HuH-7 (cell line): Measurements from ENCODE around the gene MGAT5B.
"Not testable (repeated sequence)": the region's sequence is repeated elsewhere in the genome, so short reads cannot be mapped to it uniquely, and the experiment has no call there.

Source experiments
- DNase-seq: peaks from one replicate; pipeline ENCODE4 v3.0.0; 2011; ENCODE audit warnings: low spot score

The MGAT5B gene

DNA sequence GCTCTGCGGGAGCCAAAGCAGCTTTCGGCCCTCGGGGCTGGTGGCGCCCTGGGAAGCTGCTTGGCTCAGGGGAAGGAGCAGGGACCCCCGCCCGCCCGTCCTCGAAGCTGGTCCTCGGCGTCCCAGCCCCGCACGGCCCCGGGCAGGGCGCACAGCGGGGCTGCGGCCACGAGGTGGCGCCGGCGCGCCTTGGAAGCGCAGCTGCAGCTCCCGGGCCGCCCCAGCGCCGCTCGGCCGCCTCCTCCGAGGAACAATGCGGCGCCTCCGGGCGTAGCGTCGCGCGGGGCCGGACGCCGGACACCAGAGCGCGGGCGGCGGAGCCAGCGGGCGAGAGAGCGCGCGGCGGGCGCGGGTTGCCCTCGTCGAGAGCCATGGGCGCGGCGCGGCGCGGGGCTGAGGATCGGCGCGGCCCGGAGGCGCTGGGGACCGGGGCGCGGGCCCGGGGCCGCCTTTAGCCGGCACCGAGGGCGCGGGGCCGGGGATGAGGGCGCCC is at the start of gene MGAT5B:
Gene MGAT5B (plus strand): TSS at position 229 of the 493 bp plus-strand sequence. CDS start 626 bp downstream, outside the sequence.
- peak; percentile 96 for DNase-seq

- DNase-seq, result no peak
These were observed 48.2 kb upstream of the MGAT5B start for GRCh38 chr17:76820039-76820438.

DNA sequence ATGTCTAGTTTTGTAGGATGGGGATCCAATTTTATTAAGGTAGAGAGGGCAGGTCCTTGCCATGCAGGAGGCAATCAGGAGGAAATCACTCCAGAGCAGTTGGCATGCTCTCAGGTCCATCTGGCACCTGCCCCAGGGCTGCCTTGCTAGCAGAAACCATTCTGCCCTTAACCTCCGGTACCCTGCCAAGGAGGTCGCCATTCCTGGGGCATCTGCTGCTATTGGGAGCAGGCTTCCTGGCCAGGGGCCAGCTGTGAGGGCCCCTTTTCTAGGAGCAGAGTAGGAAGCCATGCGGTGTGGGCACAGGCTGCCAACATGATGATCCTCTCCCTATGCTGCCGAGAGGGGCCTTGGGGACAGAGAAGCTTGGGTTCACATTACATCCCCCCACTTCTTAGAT is 47.6 kb upstream of the MGAT5B start:
- DNase-seq, result no peak

- no peak for DNase-seq
These were observed 45.9 kb upstream of the MGAT5B start for GRCh38 chr17:76822184-76822778.

DNA sequence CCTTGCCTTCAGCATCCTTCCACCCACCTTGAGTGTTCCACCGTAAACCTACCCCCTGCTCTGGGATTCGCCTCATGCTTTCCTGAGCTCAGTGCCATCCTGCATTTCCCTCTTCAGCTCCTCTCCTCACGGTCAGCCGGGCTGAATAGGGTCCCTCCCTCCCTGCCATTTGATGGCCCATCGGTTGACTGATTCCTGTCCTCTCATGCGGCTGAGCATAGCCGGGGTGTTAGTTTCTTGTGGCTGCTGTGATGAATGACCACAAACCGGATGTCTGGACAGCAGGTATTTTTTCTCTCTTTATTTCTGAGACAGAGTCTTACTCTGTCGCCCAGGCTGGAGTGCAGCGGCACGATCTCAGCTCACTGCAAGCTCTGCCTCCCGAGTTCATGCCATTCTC is 44.1 kb upstream of the MGAT5B start:
- no peak for DNase-seq

- no peak for DNase-seq
These were observed 41.7 kb upstream of the MGAT5B start for GRCh38 chr17:76826330-76827068.

DNA sequence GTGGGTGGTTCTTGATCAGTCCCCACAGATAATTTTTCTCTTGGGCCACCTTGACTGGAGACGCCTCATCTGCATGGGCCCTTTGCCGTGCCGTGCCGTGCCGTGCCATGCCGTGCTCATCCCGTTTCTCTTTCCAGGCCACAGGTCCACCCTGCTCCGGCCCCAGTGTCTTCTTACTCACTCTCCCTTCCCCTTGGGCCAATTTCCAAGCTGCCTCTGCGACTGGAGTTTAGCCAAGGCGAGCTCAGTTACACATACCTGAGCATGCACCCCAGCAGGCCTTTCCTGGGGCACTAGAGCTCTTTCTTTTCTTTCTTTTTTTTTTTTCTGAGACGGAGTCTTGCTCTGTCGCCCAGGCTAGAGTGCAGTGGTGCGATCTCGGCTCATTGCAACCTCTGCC is 40.5 kb upstream of the MGAT5B start:
- no peak for DNase-seq

DNA sequence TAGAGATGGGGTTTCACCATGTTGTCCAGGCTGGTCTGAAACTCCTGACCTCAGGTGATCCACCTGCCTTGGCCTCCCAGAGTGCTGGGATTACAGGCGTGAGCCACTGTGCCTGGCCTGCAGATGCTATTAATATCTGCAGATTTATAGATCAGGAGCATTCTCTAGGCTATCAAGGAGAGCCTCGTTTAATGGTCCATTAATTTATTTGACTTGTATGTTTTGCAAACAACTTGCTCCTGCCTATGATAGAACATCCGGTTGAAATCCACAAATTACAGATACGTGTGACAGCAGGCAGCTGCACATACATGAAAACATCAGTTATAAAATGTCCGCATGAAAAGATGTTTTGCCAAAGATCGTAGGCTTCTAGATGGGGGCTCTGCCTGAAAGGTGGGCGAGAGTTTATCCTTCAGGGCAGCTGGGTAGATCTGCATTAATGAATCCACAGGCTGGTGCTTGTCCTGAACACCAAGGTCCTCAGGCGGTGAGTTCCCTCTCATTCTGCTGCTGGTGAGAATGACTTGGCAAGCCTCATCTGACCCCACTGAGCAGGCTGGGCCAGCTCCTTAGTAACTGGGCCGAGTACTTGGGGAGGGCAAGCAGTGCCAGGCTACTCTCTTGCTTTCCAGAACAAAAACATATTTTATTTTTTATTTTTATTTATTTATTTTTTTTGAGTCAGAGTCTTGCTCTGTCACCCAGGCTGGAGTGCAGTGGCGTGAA is 37.1 kb upstream of the MGAT5B start:
- no peak for DNase-seq

DNA sequence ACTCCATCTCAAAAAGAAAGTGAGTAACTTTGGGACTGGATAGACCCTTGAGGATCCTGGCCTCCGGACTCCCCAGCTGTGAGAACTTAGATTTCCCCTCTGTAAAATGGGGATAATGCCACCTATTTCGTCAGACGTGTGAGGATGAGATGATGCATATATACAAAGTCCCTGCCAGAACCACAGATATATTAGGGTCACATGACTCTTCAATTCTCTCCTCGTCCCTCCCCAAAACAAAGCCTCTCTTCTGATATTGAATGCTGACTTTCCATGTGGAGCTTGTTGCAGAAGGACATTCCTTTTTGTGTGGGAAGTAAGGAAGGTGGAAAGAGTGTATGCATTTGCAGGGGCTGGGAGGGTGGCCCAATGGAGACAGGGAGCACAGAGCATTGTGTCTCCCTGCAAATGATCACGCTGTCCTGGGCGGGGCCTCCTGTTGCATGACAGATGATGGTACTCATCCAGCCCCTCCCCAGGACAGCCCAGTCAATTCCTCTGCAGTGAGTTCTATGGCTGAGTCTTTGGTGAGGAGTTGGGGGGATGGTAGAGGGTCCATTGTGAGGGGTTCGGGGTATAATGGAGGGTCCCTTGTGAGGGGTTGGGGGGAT is 35.1 kb upstream of the MGAT5B start:
- no peak for DNase-seq

- no peak for DNase-seq
These were observed 34.5 kb upstream of the MGAT5B start for GRCh38 chr17:76833747-76834146.

- no peak for DNase-seq
These were observed 33.3 kb upstream of the MGAT5B start for GRCh38 chr17:76834870-76835269.

- no peak for DNase-seq
These were observed 27.8 kb upstream of the MGAT5B start for GRCh38 chr17:76840443-76840767.

GRCh38 chr17:76840884-76841775 is 27.1 kb upstream of the MGAT5B start:
- no peak for DNase-seq

GRCh38 chr17:76841776-76842405 is 26.3 kb upstream of the MGAT5B start:
- DNase-seq, result no peak

GRCh38 chr17:76843068-76843467 is 25.1 kb upstream of the MGAT5B start:
- DNase-seq, result not testable (repeated sequence)

- DNase-seq, result no peak
These were observed 24.3 kb upstream of the MGAT5B start for GRCh38 chr17:76843703-76844484.

- DNase-seq, result no peak
These were observed 23.7 kb upstream of the MGAT5B start for GRCh38 chr17:76844485-76844829.

DNA sequence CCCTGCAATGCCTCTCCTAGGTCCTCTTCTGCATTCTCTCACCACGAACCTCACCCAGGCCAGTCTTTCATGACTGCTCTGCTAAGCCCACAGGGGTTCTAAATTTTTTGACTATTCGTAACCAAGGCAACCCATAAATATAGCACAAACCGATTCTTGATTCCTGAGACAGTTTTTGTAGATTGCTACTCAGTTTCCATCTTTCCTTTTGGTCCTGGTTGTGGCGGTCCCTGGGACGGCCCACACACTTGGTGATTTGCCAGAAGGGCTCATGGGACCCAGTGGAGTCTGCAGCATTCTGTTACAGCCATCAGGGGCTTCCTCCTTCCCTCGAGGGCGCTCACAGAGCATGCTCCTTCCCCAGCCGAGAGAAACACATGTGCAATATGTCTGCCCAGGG is 23.4 kb upstream of the MGAT5B start:
- DNase-seq, result no peak

DNA sequence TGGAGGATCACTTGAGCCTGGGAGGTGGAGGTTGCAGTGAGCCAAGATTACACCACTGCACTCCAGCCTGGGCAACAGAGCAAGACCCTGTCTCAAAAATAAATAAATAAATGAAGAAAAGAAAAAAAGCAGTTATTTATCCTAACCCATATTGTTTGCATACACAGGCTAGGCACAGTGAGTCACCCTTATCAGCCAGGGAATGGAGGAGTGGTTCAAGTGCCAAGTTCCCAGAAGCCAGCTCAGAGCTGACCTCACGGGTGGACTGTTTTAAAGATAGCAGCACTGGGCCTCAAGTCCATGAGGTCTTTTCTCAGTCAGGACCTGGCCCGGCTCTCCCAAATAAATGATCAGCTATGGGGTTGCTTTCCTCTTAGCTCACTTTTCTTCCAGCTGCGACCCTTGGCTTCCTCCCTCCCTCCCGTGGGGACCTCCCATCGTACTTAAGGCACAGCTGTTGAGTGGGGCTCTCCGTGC is 22.6 kb upstream of the MGAT5B start:
- DNase-seq, result no peak

DNA sequence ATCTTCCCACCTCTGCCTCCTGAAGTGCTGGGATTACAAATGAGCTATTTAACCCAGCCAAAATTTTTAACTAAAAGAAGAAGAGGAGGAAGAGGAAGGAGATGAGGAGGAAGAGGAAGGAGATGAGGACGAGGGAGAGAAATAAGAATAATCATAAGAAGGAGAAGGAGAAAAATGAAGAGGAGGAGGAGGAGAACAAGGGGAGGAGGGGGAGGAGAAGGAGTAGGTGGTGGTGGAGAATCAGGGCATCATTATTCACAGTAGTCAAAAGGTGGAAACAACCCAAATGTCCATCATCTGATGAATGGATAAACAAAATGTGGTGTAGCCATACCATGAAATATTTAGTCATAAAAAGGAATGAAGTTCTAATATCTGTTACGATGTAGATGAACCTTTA is 21.2 kb upstream of the MGAT5B start:
- DNase-seq, result no peak
